HCT116 (cell line): ENCODE data around the gene LGALS9. TPM values are rescaled to one million over a fixed set of nuclear protein-coding genes. Genes with fewer than 3 reads are reported as not detected.

ENCODE experiments used
- ATAC-seq: fragments of 200-7000 bp; cut with Tn5 transposase; 2 replicates; pipeline ENCODE4 v1.9.1; 2020; ENCODE audit warnings: mild to moderate bottlenecking, moderate library complexity
- BruUV-seq: library from RNA; stranded (reverse); fragments of 400-500 nt; replicated peaks from 2 replicates; lab custom pipeline; 2021; lab: Mats Ljungman, UMichigan
- CTCF ChIA-PET: fragments of 300-600 bp; sonication (Branson Sonifier 250); formaldehyde crosslinking; loops from one replicate; lab custom pipeline; 2021; ENCODE audit warnings: antibody characterized with exemption; lab: Charles Lee
- POLR2A ChIA-PET: fragments of 300-600, 350-600 bp; sonication (Branson Sonifier 250); formaldehyde crosslinking; loops from one replicate; lab custom pipeline; 2021; ENCODE audit warnings: antibody characterized with exemption; lab: Charles Lee
- RAD21 ChIA-PET, 2 experiments: fragments of 300-600 bp; sonication (Branson Sonifier 250); formaldehyde crosslinking; loops; one replicate each; lab custom pipeline; 2023; ENCODE audit warnings: low total read pairs in 2 of 2; ENCODE audit not compliant: uncharacterized antibody in 2 of 2, unreplicated experiment in 2 of 2, low non-redundant PET in 1 of 2; lab: Charles Lee
- DNase-seq: peaks from one replicate; pipeline ENCODE4 v3.0.0-alpha.2; 2010; ENCODE audit warnings: low read depth, low spot score
- H2AFZ ChIP-seq: fragments of 200-600 bp; shearing (Covaris generic), sonication (generic); 2 replicates; pipeline ENCODE4 v1.6.1; 2017; ENCODE audit warnings: low read depth, mixed run types, mixed read lengths, antibody characterized with exemption, low read length; ENCODE audit not compliant: poor library complexity, severe bottlenecking
- H3K27ac ChIP-seq: 2 replicates; pipeline ENCODE4 v1.5.1; 2012; ENCODE audit warnings: low read depth, low read length
- H3K27me3 ChIP-seq: fragments of 200-600 bp; sonication (generic); 2 replicates; pipeline ENCODE4 v1.6.1; 2016; ENCODE audit warnings: mixed run types, low read length, mixed read lengths; ENCODE audit not compliant: insufficient read depth
- H3K36me3 ChIP-seq, 2 experiments: fragments of 200-500 bp in 1 of 2; fragments of 200-600 bp in 1 of 2; sonication (Bioruptor generic) in 1 of 2; sonication (generic) in 1 of 2; 2 replicates each; pipeline versions ENCODE4 v1.5.1 to v1.6.1; 2014 to 2016; ENCODE audit warnings: low read length in 2 of 2, inconsistent platforms in 1 of 2, mixed read lengths in 1 of 2, mixed run types in 1 of 2; ENCODE audit not compliant: insufficient read depth in 2 of 2, control insufficient read depth in 1 of 2
- H3K4me1 ChIP-seq, 2 experiments: fragments of 200-600 bp in 1 of 2; sonication (generic) in 1 of 2; 2 replicates each; pipeline versions ENCODE4 v1.5.1 to v1.6.1; 2012 to 2017; ENCODE audit warnings: low read length in 2 of 2, inconsistent platforms in 1 of 2, mild to moderate bottlenecking in 1 of 2, mixed read lengths in 1 of 2, mixed run types in 1 of 2, moderate library complexity in 1 of 2; ENCODE audit not compliant: insufficient read depth in 2 of 2, control insufficient read depth in 1 of 2
- H3K4me2 ChIP-seq: fragments of 200-600 bp; sonication (generic); 2 replicates; pipeline ENCODE4 v1.6.1; 2017; ENCODE audit warnings: mixed run types, low read length, mixed read lengths
- H3K4me3 ChIP-seq, 2 experiments: fragments of 200-600 bp in 1 of 2; sonication (generic) in 1 of 2; replicated peaks in 1 of 2; 2 replicates each; pipeline ENCODE4 v1.5.1; 2011 to 2016; ENCODE audit warnings: low read length in 2 of 2, control low read depth in 1 of 2, low read depth in 1 of 2, mild to moderate bottlenecking in 1 of 2, mixed read lengths in 1 of 2, mixed run types in 1 of 2
- H3K79me2 ChIP-seq: fragments of 200-600 bp; sonication (generic); 2 replicates; pipeline ENCODE4 v1.6.1; 2017; ENCODE audit warnings: mild to moderate bottlenecking, mixed run types, low read length, moderate library complexity, mixed read lengths; ENCODE audit not compliant: insufficient read depth
- H3K9ac ChIP-seq: fragments of 200-600 bp; sonication (generic); 2 replicates; pipeline ENCODE4 v1.6.1; 2016; ENCODE audit warnings: low read length, mixed read lengths
- H3K9me2 ChIP-seq: fragments of 200-600 bp; sonication (generic), shearing (Covaris generic); 2 replicates; pipeline ENCODE4 v1.6.1; 2017; ENCODE audit warnings: mixed run types, mild to moderate bottlenecking, moderate library complexity; ENCODE audit not compliant: insufficient read depth
- H3K9me3 ChIP-seq, 2 experiments: fragments of 200-500 bp in 1 of 2; fragments of 200-600 bp in 1 of 2; sonication (Bioruptor generic) in 1 of 2; sonication (generic) in 1 of 2; 2 replicates each; pipeline ENCODE4 v1.6.1; 2014 to 2017; ENCODE audit warnings: low read length in 2 of 2, mixed read lengths in 2 of 2, inconsistent platforms in 1 of 2, low read depth in 1 of 2, mild to moderate bottlenecking in 1 of 2, mixed run types in 1 of 2, moderate library complexity in 1 of 2; ENCODE audit not compliant: control insufficient read depth in 1 of 2, insufficient read depth in 1 of 2
- H4K20me1 ChIP-seq: fragments of 200-600 bp; sonication (generic), shearing (Covaris generic); 2 replicates; pipeline ENCODE4 v1.6.1; 2017; ENCODE audit warnings: mixed run types, mild to moderate bottlenecking, moderate library complexity; ENCODE audit not compliant: insufficient read depth
- CBX3 ChIP-seq: IDR thresholded peaks from 2 replicates; pipeline ENCODE4 v1.6.1; 2012; ENCODE audit warnings: low read depth
- CEBPB ChIP-seq: IDR thresholded peaks from 2 replicates; pipeline ENCODE4 v1.6.1; 2012; ENCODE audit warnings: low read depth
- EGR1 ChIP-seq: IDR thresholded peaks from 2 replicates; pipeline ENCODE4 v1.6.1; 2012; ENCODE audit warnings: low read depth
- EZH2 ChIP-seq: fragments of 200-600 bp; sonication (generic); IDR thresholded peaks from 2 replicates; pipeline ENCODE4 v1.6.1; 2017; ENCODE audit warnings: antibody characterized with exemption, mixed run types
- FOSL1 ChIP-seq: IDR thresholded peaks from 2 replicates; pipeline ENCODE4 v1.6.1; 2012; ENCODE audit warnings: low read depth
- POLR2A ChIP-seq: IDR thresholded peaks from 2 replicates; pipeline ENCODE4 v1.7.0; 2011; ENCODE audit warnings: borderline replicate concordance; ENCODE audit not compliant: insufficient read depth, insufficient read length; ENCODE audit errors: extremely low read depth
- POLR2AphosphoS5 ChIP-seq: IDR thresholded peaks from 2 replicates; pipeline ENCODE4 v1.6.1; 2011; ENCODE audit warnings: mild to moderate bottlenecking, low read depth, low read length, moderate library complexity
- RAD21 ChIP-seq: IDR thresholded peaks from 2 replicates; pipeline ENCODE4 v1.6.1; 2012; ENCODE audit warnings: low read depth, mild to moderate bottlenecking
- SIN3A ChIP-seq: IDR thresholded peaks from 2 replicates; pipeline ENCODE4 v1.6.1; 2012; ENCODE audit warnings: low read depth
- SP1 ChIP-seq: IDR thresholded peaks from 2 replicates; pipeline ENCODE4 v1.6.1; 2012; ENCODE audit warnings: low read depth
- SRF ChIP-seq: IDR thresholded peaks from 2 replicates; pipeline ENCODE4 v1.6.1; 2012; ENCODE audit warnings: low read depth
- YY1 ChIP-seq: IDR thresholded peaks from 2 replicates; pipeline ENCODE4 v1.6.1; 2011; ENCODE audit warnings: low read length, low read depth, moderate library complexity, mild to moderate bottlenecking; ENCODE audit not compliant: insufficient replicate concordance; ENCODE audit errors: extremely low read depth
- ZFX ChIP-seq: fragments of 450-650 bp; IDR thresholded peaks from 2 replicates; pipeline ENCODE4 v1.6.1; 2017
- ZNF274 ChIP-seq: fragments of 200-500 bp; sonication (Bioruptor generic); IDR thresholded peaks from 2 replicates; pipeline ENCODE4 v1.6.1; 2014; ENCODE audit warnings: mild to moderate bottlenecking, low read depth, low read length, inconsistent platforms
- intact Hi-C: fragments of 100-400 bp; cut with micrococcal nuclease; formaldehyde crosslinking; loops from 2 replicates; pipeline ENCODE4 v1.10.0; 2022
- total RNA-seq: library from RNA; stranded (reverse); gene quantifications from one replicate; pipeline ENCODE4 v1.2.1, GENCODE V29; 2021; ENCODE audit not compliant: unreplicated experiment
- TF ChIP-seq, protein P1 (sequence below): IDR thresholded peaks from 2 replicates; pipeline ENCODE4 v1.6.1; 2012
- TF ChIP-seq, protein P2 (sequence below): IDR thresholded peaks from 2 replicates; pipeline ENCODE4 v1.6.1; 2012
- TF ChIP-seq, protein P3 (sequence below): IDR thresholded peaks from 2 replicates; pipeline ENCODE4 v1.6.1; 2011; ENCODE audit warnings: mild to moderate bottlenecking, low read length, moderate library complexity; ENCODE audit not compliant: insufficient replicate concordance; ENCODE audit errors: extremely low read depth

LGALS9 gene
- total RNA-seq, 1 experiment from 2014 or later: 1.9 TPM

DNA sequence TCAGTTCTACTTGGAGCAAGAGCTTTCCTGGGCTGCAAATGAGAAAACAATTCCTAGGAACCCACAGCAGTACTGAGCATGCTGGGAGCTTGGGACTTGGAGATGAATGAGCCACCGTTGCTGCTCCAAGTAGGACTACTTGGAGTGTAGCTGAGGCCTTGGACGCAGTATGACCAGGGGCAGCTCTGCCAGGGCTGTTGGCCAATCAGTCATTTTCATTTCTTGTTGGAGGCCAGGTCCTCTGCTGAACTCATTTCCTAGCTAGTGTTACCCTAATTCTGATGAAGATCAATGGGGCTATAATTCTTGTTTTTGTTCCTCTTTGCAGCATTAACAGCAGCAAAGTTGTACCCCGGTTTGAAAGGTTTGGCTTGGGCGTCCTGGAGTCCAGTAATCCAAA is 8.0 kb upstream of the LGALS9 start:
- no peak overlapping the region for H3K9ac ChIP-seq
- TF ChIP-seq FOSL1 (no peak), POLR2A (no peak), ZNF274 (no peak), EZH2 (no peak), POLR2AphosphoS5 (no peak), EGR1 (no peak), CEBPB (no peak), SRF (no peak)
- TF ChIP-seq, protein P1, sequence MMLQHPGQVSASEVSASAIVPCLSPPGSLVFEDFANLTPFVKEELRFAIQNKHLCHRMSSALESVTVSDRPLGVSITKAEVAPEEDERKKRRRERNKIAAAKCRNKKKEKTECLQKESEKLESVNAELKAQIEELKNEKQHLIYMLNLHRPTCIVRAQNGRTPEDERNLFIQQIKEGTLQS: no peak
- TF ChIP-seq, protein P2, sequence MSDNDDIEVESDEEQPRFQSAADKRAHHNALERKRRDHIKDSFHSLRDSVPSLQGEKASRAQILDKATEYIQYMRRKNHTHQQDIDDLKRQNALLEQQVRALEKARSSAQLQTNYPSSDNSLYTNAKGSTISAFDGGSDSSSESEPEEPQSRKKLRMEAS: no peak
- ChIA-PET POLR2A (no interaction called here), CTCF (no interaction called here), RAD21 (no interaction called here)
- ATAC-seq (no peak), DNase-seq (no peak)
- H4K20me1 ChIP-seq: no peaks in the 10 kb centered on the region
- intact Hi-C loops: no loop called here
- H3K27me3 ChIP-seq: no peaks in the 10 kb centered on the region
- BruUV-seq: no TSS peak
- H3K4me1 ChIP-seq: no peaks in the 10 kb centered on the region
- H2AFZ ChIP-seq: no peak overlapping the region
- H3K9me2 ChIP-seq: no peaks in the 10 kb centered on the region
- no peak overlapping the region for H3K4me2 ChIP-seq
- no peaks in the 10 kb centered on the region for H3K9me3 ChIP-seq
- H3K27ac ChIP-seq: no peak overlapping the region
- no peaks in the 10 kb centered on the region for H3K79me2 ChIP-seq
- H3K36me3 ChIP-seq: 0 out of 4 replicates have a peak, but pooled peaks cover 0 to under 1% of the 10 kb centered on the region in 2 experiments
- no peak overlapping the region for H3K4me3 ChIP-seq

DNA sequence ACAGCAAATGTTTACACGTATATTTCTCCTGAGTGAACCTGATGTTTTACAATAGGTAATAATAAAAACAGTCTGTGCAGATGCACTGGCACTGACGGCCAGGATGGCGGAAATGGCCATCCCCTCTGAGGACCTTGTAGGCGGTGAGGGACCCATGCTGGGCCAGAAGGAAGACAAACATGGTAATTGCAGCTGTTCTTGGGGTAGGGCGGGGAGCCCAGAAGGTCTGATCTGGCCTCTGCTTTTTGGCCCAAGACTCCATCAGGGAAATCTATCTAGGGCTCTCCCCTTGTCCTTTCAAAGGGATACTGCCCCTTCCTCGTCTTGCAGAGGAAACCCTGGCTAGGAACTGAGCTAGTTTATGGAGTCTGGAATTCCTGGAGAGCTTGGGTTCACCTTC is 7.4 kb upstream of the LGALS9 start:
- no peaks in the 10 kb centered on the region for H3K4me1 ChIP-seq
- no peak overlapping the region for H3K9ac ChIP-seq
- no peak overlapping the region for H2AFZ ChIP-seq
- ChIA-PET CTCF (no interaction called here), RAD21 (no interaction called here), POLR2A (no interaction called here)
- H3K79me2 ChIP-seq: no peaks in the 10 kb centered on the region
- H3K9me3 ChIP-seq: no peaks in the 10 kb centered on the region
- H3K27ac ChIP-seq: no peak overlapping the region
- no peak overlapping the region for H3K4me2 ChIP-seq
- intact Hi-C loops: no loop called here
- ATAC-seq (no peak), DNase-seq (no peak)
- no peaks in the 10 kb centered on the region for H3K9me2 ChIP-seq
- no peaks in the 10 kb centered on the region for H3K36me3 ChIP-seq
- no peaks in the 10 kb centered on the region for H3K27me3 ChIP-seq
- BruUV-seq: no TSS peak
- no peaks in the 10 kb centered on the region for H4K20me1 ChIP-seq
- no peak overlapping the region for H3K4me3 ChIP-seq
- no peak for TF ChIP-seq EGR1
- TF ChIP-seq ZFX: no peak
- TF ChIP-seq YY1: no peak
- no peak for TF ChIP-seq RAD21
- no peak for TF ChIP-seq CBX3
- TF ChIP-seq SP1: no peak
- TF ChIP-seq POLR2A: no peak
- TF ChIP-seq ZNF274: no peak
- TF ChIP-seq, protein P3, sequence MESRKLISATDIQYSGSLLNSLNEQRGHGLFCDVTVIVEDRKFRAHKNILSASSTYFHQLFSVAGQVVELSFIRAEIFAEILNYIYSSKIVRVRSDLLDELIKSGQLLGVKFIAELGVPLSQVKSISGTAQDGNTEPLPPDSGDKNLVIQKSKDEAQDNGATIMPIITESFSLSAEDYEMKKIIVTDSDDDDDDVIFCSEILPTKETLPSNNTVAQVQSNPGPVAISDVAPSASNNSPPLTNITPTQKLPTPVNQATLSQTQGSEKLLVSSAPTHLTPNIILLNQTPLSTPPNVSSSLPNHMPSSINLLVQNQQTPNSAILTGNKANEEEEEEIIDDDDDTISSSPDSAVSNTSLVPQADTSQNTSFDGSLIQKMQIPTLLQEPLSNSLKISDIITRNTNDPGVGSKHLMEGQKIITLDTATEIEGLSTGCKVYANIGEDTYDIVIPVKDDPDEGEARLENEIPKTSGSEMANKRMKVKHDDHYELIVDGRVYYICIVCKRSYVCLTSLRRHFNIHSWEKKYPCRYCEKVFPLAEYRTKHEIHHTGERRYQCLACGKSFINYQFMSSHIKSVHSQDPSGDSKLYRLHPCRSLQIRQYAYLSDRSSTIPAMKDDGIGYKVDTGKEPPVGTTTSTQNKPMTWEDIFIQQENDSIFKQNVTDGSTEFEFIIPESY: no peak
- no peak for TF ChIP-seq SIN3A
- TF ChIP-seq POLR2AphosphoS5: no peak
